ENCODE measurements around the gene DTX3L. TPM values are rescaled to one million over a fixed set of nuclear protein-coding genes. Genes with fewer than 3 reads are reported as not detected.

The DTX3L gene
- total and polyA plus RNA-seq, 2 of the 13 experiments (the other 11 are each of a cell fraction or from before 2014, with no cell fraction given), result 2.5 to 10.9 TPM

- TF ChIP-seq POGK (CRISPR knock-in tag; conservative IDR thresholded peaks at IDR 0.05) (no peak; the same call in 1 of the 2 replicates), PBX2 (CRISPR knock-in tag; IDR thresholded peaks at IDR 0.05) (no peak), ZNF878 (CRISPR knock-in tag; IDR thresholded peaks at IDR 0.05) (no peak), ZNF577 (CRISPR knock-in tag; IDR thresholded peaks at IDR 0.05; ENCODE audit: borderline replicate concordance, low read depth) (no peak), ZNF354B (CRISPR knock-in tag; IDR thresholded peaks at IDR 0.05) (no peak), ZIK1 (CRISPR knock-in tag; IDR thresholded peaks at IDR 0.05; ENCODE audit: borderline replicate concordance, low read depth) (no peak), MED13 (CRISPR knock-in tag; IDR thresholded peaks at IDR 0.05) (no peak), ZZZ3 (CRISPR knock-in tag; IDR thresholded peaks at IDR 0.05; ENCODE audit: borderline replicate concordance) (no peak), ZNF567 (CRISPR knock-in tag; IDR thresholded peaks at IDR 0.05; ENCODE audit: borderline replicate concordance) (no peak), ZNF136 (CRISPR knock-in tag; IDR thresholded peaks at IDR 0.05; ENCODE audit: low read depth) (no peak), MXD3 (CRISPR knock-in tag; IDR thresholded peaks at IDR 0.05) (no peak), ZGPAT (CRISPR knock-in tag; IDR thresholded peaks at IDR 0.05) (peak; percentile 71; the same call in 1 of the 2 replicates), ZFP91 (CRISPR knock-in tag; IDR thresholded peaks at IDR 0.05; ENCODE audit: borderline replicate concordance) (no peak), FOXK1 (CRISPR knock-in tag; IDR thresholded peaks at IDR 0.05; ENCODE audit: borderline replicate concordance, low read depth) (peak; percentile 17; the same call in 1 of the 2 replicates), SOX5 (CRISPR knock-in tag; IDR thresholded peaks at IDR 0.05; ENCODE audit: borderline replicate concordance) (peak; percentile 73; the same call in 1 of the 2 replicates), SIN3A (IDR thresholded peaks at IDR 0.05; ENCODE audit: borderline replicate concordance, low read depth, low read length) (no peak), TAF1 (CRISPR knock-in tag; IDR thresholded peaks at IDR 0.05) (no peak), ZC3H4 (CRISPR knock-in tag; IDR thresholded peaks at IDR 0.05; ENCODE audit: borderline replicate concordance) (no peak)
- TF ChIP-seq, protein P1, sequence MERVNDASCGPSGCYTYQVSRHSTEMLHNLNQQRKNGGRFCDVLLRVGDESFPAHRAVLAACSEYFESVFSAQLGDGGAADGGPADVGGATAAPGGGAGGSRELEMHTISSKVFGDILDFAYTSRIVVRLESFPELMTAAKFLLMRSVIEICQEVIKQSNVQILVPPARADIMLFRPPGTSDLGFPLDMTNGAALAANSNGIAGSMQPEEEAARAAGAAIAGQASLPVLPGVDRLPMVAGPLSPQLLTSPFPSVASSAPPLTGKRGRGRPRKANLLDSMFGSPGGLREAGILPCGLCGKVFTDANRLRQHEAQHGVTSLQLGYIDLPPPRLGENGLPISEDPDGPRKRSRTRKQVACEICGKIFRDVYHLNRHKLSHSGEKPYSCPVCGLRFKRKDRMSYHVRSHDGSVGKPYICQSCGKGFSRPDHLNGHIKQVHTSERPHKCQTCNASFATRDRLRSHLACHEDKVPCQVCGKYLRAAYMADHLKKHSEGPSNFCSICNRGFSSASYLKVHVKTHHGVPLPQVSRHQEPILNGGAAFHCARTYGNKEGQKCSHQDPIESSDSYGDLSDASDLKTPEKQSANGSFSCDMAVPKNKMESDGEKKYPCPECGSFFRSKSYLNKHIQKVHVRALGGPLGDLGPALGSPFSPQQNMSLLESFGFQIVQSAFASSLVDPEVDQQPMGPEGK (CRISPR knock-in tag; IDR thresholded peaks at IDR 0.05), result peak; percentile 99
- TF ChIP-seq, protein P2, sequence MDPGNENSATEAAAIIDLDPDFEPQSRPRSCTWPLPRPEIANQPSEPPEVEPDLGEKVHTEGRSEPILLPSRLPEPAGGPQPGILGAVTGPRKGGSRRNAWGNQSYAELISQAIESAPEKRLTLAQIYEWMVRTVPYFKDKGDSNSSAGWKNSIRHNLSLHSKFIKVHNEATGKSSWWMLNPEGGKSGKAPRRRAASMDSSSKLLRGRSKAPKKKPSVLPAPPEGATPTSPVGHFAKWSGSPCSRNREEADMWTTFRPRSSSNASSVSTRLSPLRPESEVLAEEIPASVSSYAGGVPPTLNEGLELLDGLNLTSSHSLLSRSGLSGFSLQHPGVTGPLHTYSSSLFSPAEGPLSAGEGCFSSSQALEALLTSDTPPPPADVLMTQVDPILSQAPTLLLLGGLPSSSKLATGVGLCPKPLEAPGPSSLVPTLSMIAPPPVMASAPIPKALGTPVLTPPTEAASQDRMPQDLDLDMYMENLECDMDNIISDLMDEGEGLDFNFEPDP (CRISPR knock-in tag; conservative IDR thresholded peaks at IDR 0.05), result no peak
Measured at GRCh38 chr3:122572940-122573412, 8.8 kb downstream of the DTX3L start (continued).

Measured in HepG2 (cell line).